Measurements from ENCODE around the gene MAGOHB.

Gene MAGOHB

GRCh38 chr12:10554228-10554755 is 59.1 kb downstream of the MAGOHB start:
- no peak for DNase-seq (ENCODE audit: low spot score)
